Endothelial cell of umbilical vein (primary cell): ENCODE data around the gene ANKRD33B.

Source experiments
- CTCF ChIP-seq, 2 donors: IDR thresholded peaks; 1 replicate in 1 of 2; 2 replicates in 1 of 2; pipeline ENCODE4 v1.5.1; 2011; ENCODE audit warnings: low read length in 2 of 2, mild to moderate bottlenecking in 2 of 2, moderate library complexity in 2 of 2, control low read depth in 1 of 2, inconsistent platforms in 1 of 2, low read depth in 1 of 2; ENCODE audit not compliant: insufficient read depth in 1 of 2; ENCODE audit errors: extremely low read depth in 1 of 2
- EZH2 ChIP-seq: IDR thresholded peaks from 2 replicates; pipeline ENCODE4 v1.6.1; 2012; ENCODE audit warnings: borderline replicate concordance, low read depth, mild to moderate bottlenecking, moderate library complexity, low read length, inconsistent platforms; ENCODE audit not compliant: severe bottlenecking
- JUN ChIP-seq: IDR thresholded peaks from 2 replicates; pipeline ENCODE4 v1.6.1; 2011; ENCODE audit warnings: borderline replicate concordance, low read depth; ENCODE audit not compliant: insufficient read length, insufficient read depth
- MAX ChIP-seq: IDR thresholded peaks from 2 replicates; pipeline ENCODE4 v1.6.1; 2011; ENCODE audit not compliant: insufficient read depth, insufficient read length
- MYC ChIP-seq: IDR thresholded peaks from one replicate; pipeline ENCODE4 v1.6.1; 2011; ENCODE audit warnings: mild to moderate bottlenecking, low read depth, low read length
- POLR2A ChIP-seq: IDR thresholded peaks from 2 replicates; pipeline ENCODE4 v1.6.1; 2012; ENCODE audit warnings: low read depth, mild to moderate bottlenecking, control low read depth, low read length
- POLR2AphosphoS5 ChIP-seq: IDR thresholded peaks from 2 replicates; pipeline ENCODE4 v1.6.1; 2012; ENCODE audit warnings: low read depth, mild to moderate bottlenecking, control low read depth, low read length, moderate library complexity; ENCODE audit not compliant: insufficient read depth

GRCh38 chr5:10663489-10664179 is 99.8 kb downstream of the ANKRD33B start:
- TF ChIP-seq MAX: no peak
- TF ChIP-seq POLR2A: no peak
- TF ChIP-seq EZH2: no peak
- no peak for TF ChIP-seq CTCF (IDR thresholded peaks at IDR 0.05; ENCODE audit: extremely low read depth in 1 of 2, insufficient read depth in 1 of 2, low read depth in 1 of 2, low read length in 2 of 2)
- no peak for TF ChIP-seq POLR2AphosphoS5
- no peak for TF ChIP-seq MYC
- no peak for TF ChIP-seq JUN
